Neural cell (in vitro differentiated cells): ENCODE data around the gene LRRC8E.

Experiments used
- EP300 ChIP-seq: fragments of 450-650 bp; conservative IDR thresholded peaks from 2 replicates; pipeline ENCODE4 v1.6.1; 2014; ENCODE audit warnings: antibody characterized with exemption, mild to moderate bottlenecking, moderate library complexity; ENCODE audit not compliant: poor library complexity, severe bottlenecking
- EZH2 ChIP-seq: fragments of 200-600, 300-800 bp; shearing (Covaris generic), sonication (generic); IDR thresholded peaks from 2 replicates; pipeline ENCODE4 v1.6.1; 2014; ENCODE audit warnings: antibody characterized with exemption, low read length, borderline replicate concordance, mild to moderate bottlenecking; ENCODE audit not compliant: insufficient read depth, poor library complexity, severe bottlenecking
- POLR2AphosphoS5 ChIP-seq: IDR thresholded peaks from 2 replicates; pipeline ENCODE4 v1.6.1; 2012
- TAF1 ChIP-seq: IDR thresholded peaks from 2 replicates; pipeline ENCODE4 v1.6.1; 2012; ENCODE audit warnings: low read depth
- TF ChIP-seq, protein P1 (sequence below): fragments of 450-650 bp; IDR thresholded peaks from 2 replicates; pipeline ENCODE4 v1.5.1; 2014; ENCODE audit warnings: antibody characterized with exemption, mild to moderate bottlenecking, moderate library complexity; ENCODE audit not compliant: poor library complexity, severe bottlenecking
- TF ChIP-seq, protein P2 (sequence below): IDR thresholded peaks from 2 replicates; pipeline ENCODE4 v1.6.1; 2012; ENCODE audit warnings: borderline replicate concordance

DNA sequence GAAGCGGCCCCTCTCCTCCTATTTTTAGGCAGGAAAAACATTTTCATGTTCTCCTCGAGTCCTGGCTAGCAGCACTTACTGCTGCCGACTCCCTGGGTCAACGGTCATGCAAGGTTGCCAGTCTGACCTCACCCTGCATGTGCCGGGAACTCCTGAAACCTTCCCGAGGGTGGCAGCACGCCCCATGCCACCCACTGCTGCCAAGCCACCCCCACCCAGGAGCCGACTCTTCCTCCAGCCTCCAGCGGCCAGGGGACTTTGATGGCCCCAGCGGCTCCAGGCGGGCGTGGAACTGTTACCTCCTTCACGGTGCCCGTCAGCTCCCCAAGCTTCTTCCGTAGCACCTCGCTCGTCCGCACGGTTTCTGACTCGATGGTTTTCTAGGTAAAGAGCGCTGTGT, 46.5 kb downstream of the LRRC8E start:
- TF ChIP-seq, protein P1, sequence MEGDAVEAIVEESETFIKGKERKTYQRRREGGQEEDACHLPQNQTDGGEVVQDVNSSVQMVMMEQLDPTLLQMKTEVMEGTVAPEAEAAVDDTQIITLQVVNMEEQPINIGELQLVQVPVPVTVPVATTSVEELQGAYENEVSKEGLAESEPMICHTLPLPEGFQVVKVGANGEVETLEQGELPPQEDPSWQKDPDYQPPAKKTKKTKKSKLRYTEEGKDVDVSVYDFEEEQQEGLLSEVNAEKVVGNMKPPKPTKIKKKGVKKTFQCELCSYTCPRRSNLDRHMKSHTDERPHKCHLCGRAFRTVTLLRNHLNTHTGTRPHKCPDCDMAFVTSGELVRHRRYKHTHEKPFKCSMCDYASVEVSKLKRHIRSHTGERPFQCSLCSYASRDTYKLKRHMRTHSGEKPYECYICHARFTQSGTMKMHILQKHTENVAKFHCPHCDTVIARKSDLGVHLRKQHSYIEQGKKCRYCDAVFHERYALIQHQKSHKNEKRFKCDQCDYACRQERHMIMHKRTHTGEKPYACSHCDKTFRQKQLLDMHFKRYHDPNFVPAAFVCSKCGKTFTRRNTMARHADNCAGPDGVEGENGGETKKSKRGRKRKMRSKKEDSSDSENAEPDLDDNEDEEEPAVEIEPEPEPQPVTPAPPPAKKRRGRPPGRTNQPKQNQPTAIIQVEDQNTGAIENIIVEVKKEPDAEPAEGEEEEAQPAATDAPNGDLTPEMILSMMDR: no peak
- TF ChIP-seq POLR2AphosphoS5 (no peak), EZH2 (no peak), TAF1 (no peak), EP300 (no peak)
- TF ChIP-seq, protein P2, sequence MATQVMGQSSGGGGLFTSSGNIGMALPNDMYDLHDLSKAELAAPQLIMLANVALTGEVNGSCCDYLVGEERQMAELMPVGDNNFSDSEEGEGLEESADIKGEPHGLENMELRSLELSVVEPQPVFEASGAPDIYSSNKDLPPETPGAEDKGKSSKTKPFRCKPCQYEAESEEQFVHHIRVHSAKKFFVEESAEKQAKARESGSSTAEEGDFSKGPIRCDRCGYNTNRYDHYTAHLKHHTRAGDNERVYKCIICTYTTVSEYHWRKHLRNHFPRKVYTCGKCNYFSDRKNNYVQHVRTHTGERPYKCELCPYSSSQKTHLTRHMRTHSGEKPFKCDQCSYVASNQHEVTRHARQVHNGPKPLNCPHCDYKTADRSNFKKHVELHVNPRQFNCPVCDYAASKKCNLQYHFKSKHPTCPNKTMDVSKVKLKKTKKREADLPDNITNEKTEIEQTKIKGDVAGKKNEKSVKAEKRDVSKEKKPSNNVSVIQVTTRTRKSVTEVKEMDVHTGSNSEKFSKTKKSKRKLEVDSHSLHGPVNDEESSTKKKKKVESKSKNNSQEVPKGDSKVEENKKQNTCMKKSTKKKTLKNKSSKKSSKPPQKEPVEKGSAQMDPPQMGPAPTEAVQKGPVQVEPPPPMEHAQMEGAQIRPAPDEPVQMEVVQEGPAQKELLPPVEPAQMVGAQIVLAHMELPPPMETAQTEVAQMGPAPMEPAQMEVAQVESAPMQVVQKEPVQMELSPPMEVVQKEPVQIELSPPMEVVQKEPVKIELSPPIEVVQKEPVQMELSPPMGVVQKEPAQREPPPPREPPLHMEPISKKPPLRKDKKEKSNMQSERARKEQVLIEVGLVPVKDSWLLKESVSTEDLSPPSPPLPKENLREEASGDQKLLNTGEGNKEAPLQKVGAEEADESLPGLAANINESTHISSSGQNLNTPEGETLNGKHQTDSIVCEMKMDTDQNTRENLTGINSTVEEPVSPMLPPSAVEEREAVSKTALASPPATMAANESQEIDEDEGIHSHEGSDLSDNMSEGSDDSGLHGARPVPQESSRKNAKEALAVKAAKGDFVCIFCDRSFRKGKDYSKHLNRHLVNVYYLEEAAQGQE: no peak
